GM23248 (cell line): ENCODE results near the gene ZNF148. TPM values are rescaled to one million over a fixed set of nuclear protein-coding genes. Genes with fewer than 3 reads are reported as not detected.

Experiments used
- DNase-seq: peaks from one replicate; pipeline ENCODE4 v3.0.0-alpha.2; 2015
- H2AFZ ChIP-seq: fragments of 200-600 bp; sonication (generic); 2 replicates; pipeline ENCODE4 v1.6.1; 2016; ENCODE audit warnings: antibody characterized with exemption
- H3F3A ChIP-seq: fragments of 200-600 bp; sonication (generic); 2 replicates; pipeline ENCODE4 v1.6.1; 2016; ENCODE audit warnings: mild to moderate bottlenecking, antibody characterized with exemption, mixed run types; ENCODE audit not compliant: insufficient read depth
- H3K27ac ChIP-seq: fragments of 200-600 bp; sonication (generic); 2 replicates; pipeline ENCODE4 v1.5.1; 2016; ENCODE audit warnings: mild to moderate bottlenecking
- H3K27me3 ChIP-seq: fragments of 200-600 bp; sonication (generic); replicated peaks from 2 replicates; pipeline ENCODE4 v1.6.1; 2016; ENCODE audit warnings: mild to moderate bottlenecking; ENCODE audit not compliant: insufficient read depth
- H3K36me3 ChIP-seq: fragments of 200-600 bp; sonication (generic); 2 replicates; pipeline ENCODE4 v1.6.1; 2016; ENCODE audit warnings: low read depth, mild to moderate bottlenecking
- H3K4me1 ChIP-seq: fragments of 200-600 bp; sonication (generic); 2 replicates; pipeline ENCODE4 v1.6.1; 2016; ENCODE audit warnings: mild to moderate bottlenecking; ENCODE audit not compliant: insufficient read depth
- H3K4me2 ChIP-seq: fragments of 200-600 bp; sonication (generic); one replicate; pipeline ENCODE4 v1.6.1; 2016; ENCODE audit warnings: mild to moderate bottlenecking; ENCODE audit not compliant: unreplicated experiment
- H3K4me3 ChIP-seq: fragments of 200-600 bp; sonication (generic); 2 replicates; pipeline ENCODE4 v1.5.1; 2016; ENCODE audit warnings: mild to moderate bottlenecking
- H3K79me2 ChIP-seq: fragments of 200-600 bp; sonication (generic); 2 replicates; pipeline ENCODE4 v1.6.1; 2016; ENCODE audit warnings: mild to moderate bottlenecking; ENCODE audit not compliant: insufficient read depth
- H3K9ac ChIP-seq: fragments of 200-600 bp; sonication (generic); 2 replicates; pipeline ENCODE4 v1.6.1; 2016; ENCODE audit warnings: mild to moderate bottlenecking
- H3K9me2 ChIP-seq: fragments of 200-600 bp; sonication (generic); 2 replicates; pipeline ENCODE4 v1.6.1; 2016; ENCODE audit warnings: mixed run types, mild to moderate bottlenecking, moderate library complexity; ENCODE audit not compliant: insufficient read depth
- H3K9me3 ChIP-seq: fragments of 200-600 bp; sonication (generic); one replicate; pipeline ENCODE4 v1.6.1; 2017; ENCODE audit warnings: low read depth
- H4K20me1 ChIP-seq: fragments of 200-600 bp; sonication (generic); 2 replicates; pipeline ENCODE4 v1.6.0; 2016; ENCODE audit not compliant: insufficient read depth
- EZH2 ChIP-seq: fragments of 200-600 bp; sonication (generic); IDR thresholded peaks from 2 replicates; pipeline ENCODE4 v1.6.1; 2018; ENCODE audit warnings: antibody characterized with exemption, mild to moderate bottlenecking; ENCODE audit not compliant: insufficient read depth, poor library complexity, severe bottlenecking
- EZH2phosphoT487 ChIP-seq: fragments of 200-600 bp; sonication (generic); IDR thresholded peaks from 2 replicates; pipeline ENCODE4 v1.6.1; 2018; ENCODE audit warnings: antibody characterized with exemption, moderate library complexity, mild to moderate bottlenecking, low read depth; ENCODE audit not compliant: insufficient read depth
- WGBS, 2 experiments: methylation state at CpG; one replicate each; pipeline ENCODE4 v1.1.6; 2015 to 2017; ENCODE audit warnings: low lambda C conversion rate in 2 of 2, low coverage in 1 of 2; ENCODE audit errors: missing lambda C conversion rate in 2 of 2; 5-methylcytosine and 5-hydroxymethylcytosine counted together
- in situ Hi-C: fragments of 300-500 bp; cut with MboI; formaldehyde crosslinking; loops from 2 replicates; pipeline ENCODE4 v1.15.0; 2020
- polyA plus RNA-seq: library from polyadenylated mRNA; unstranded; fragments of >200 nt; fragmentation: Nextera tagmentation; extraction: Ambion mirVana; gene quantifications from 2 replicates; pipeline ENCODE4 v1.2.1, GENCODE V29; 2016
- total RNA-seq: library from RNA; depleted of rRNA; stranded (reverse); fragments of >200 nt; shearing (Covaris generic); gene quantifications from 2 replicates; pipeline ENCODE4 v1.2.3, GENCODE V29; 2014

Gene ZNF148
- total and polyA plus RNA-seq, 2 experiments from 2014 or later = 33.1 to 50.3 TPM

DNA sequence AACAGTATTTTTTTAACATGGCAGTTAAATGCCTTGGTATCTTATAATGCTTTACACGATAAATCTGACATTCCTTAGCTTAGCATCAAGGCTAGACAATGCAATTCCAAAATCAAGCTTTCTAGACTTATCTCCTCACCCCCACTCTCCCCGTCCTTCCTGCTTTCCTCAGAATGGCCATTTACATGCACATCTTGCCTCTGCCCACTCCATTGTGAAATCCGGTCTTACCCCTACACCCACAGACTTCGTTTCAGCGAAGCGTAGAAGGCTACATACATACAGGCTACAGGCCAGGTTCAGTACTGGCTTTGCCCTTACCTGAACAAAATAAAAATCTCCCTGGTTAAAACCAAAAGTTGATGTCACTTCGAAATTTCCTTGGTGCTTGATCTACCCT lies 104.0 kb downstream of the ZNF148 start:
- Histone ChIP-seq H3K36me3 (peaks cover 33% of the 10 kb centered on the region; the same call in 1 of the 2 replicates), H2AFZ (no peak overlapping the region), H3K4me2 (no peak overlapping the region), H3F3A (no peaks in the 10 kb centered on the region), H3K9ac (no peak overlapping the region), H3K9me3 (no peaks in the 10 kb centered on the region), H3K27me3 (no peaks in the 10 kb centered on the region), H4K20me1 (no peaks in the 10 kb centered on the region), H3K4me1 (no peaks in the 10 kb centered on the region), H3K27ac (no peak overlapping the region), H3K4me3 (no peak overlapping the region), H3K9me2 (no peaks in the 10 kb centered on the region), H3K79me2 (peaks cover 58% of the 10 kb centered on the region)
- in situ Hi-C loops = no loop called here
- TF ChIP-seq EZH2phosphoT487 (no peak), EZH2 (no peak)
- 85% methylated on average over 7 of the region's 7 CpGs for whole genome bisulfite sequencing, 2 experiments
- no peak for DNase-seq

DNA sequence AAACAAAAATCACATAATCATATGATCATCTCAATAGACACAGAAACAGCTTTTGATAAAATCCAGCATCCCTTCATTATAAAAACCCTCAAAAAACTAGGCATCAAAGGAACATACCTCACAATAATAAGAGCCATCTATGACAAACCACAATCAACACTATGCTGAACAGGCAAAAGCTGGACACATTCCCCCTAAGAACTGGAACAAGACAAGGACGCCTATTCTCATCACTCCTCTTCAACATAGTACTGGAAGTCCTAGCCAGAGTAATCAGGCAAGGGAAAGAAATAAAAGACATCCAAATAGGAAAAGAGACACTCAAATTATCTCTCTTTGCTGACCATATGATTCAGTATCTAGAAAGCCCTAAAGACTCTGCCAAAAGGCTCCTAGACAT lies 107.7 kb downstream of the ZNF148 start:
- Histone ChIP-seq H3K4me2 (no peak overlapping the region), H3K79me2 (peaks cover 59% of the 10 kb centered on the region), H4K20me1 (no peaks in the 10 kb centered on the region), H3K4me3 (no peak overlapping the region), H3K9ac (no peak overlapping the region), H3K27me3 (no peaks in the 10 kb centered on the region), H3K9me2 (no peaks in the 10 kb centered on the region), H3K4me1 (no peaks in the 10 kb centered on the region), H2AFZ (no peak overlapping the region), H3K27ac (no peak overlapping the region), H3K36me3 (peaks cover 23% of the 10 kb centered on the region; the same call in 1 of the 2 replicates), H3F3A (0 out of 2 replicates have a peak, but pooled peaks cover 6% of the 10 kb centered on the region), H3K9me3 (no peaks in the 10 kb centered on the region)
- TF ChIP-seq EZH2 = no peak
- TF ChIP-seq EZH2phosphoT487 = no peak
- in situ Hi-C loops = no loop called here
- WGBS, 2 experiments = 94% methylated on average over 1 of the region's 1 CpG
- DNase-seq = no peak

DNA sequence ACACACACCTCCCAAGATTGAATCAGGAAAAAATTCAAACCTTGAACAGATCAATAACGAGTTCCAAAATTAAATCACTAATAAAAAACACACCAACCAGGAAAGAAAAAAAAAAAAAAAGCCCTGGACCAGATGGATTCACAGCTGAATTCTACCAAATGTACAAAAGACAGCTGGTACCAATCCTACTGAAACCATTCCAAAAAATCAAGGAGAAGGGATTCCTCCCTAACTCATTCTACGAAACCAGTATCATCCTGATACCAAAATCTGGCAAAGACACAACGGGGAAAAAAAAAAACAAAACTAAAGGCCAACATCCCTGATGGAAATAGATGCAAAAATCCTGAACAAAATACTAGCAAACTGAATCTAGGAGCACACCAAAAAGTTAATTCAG lies 108.2 kb downstream of the ZNF148 start:
- WGBS, 2 experiments = 48 to 55% methylated on average over 3 of the region's 3 CpGs
- Histone ChIP-seq H3K4me1 (no peaks in the 10 kb centered on the region), H3K27ac (no peak overlapping the region), H3K4me2 (no peak overlapping the region), H3K36me3 (peaks cover 20% of the 10 kb centered on the region; the same call in 1 of the 2 replicates), H3K9ac (no peak overlapping the region), H4K20me1 (no peaks in the 10 kb centered on the region), H2AFZ (no peak overlapping the region), H3K9me2 (no peaks in the 10 kb centered on the region), H3F3A (peaks cover 11% of the 10 kb centered on the region; the same call in 1 of the 2 replicates), H3K27me3 (no peaks in the 10 kb centered on the region), H3K4me3 (no peak overlapping the region), H3K9me3 (no peaks in the 10 kb centered on the region), H3K79me2 (peaks cover 59% of the 10 kb centered on the region)
- in situ Hi-C loops = no loop called here
- DNase-seq = no peak
- no peak for TF ChIP-seq EZH2phosphoT487
- TF ChIP-seq EZH2 = no peak

DNA sequence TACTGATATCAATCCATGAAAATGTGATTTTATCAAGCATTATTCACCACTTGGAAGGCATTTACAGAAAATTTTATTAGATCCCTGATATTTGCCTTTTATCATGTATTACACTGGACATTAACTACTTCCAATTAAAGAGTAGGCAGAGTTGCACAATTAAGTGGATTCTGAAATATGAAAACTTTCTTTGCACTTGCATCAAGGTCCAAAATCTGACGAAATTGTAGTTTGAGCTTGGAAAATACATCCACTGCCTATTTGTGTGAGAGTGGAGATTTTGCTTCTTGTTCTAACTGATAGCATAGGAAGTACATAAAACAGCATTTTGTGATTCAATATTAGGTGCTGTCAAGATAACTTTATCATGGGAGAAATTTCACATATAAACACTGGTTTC lies 113.0 kb downstream of the ZNF148 start:
- TF ChIP-seq EZH2phosphoT487 = no peak
- TF ChIP-seq EZH2 = no peak
- DNase-seq = no peak
- 97 to 98% methylated on average over 1 of the region's 1 CpG for WGBS, 2 experiments

DNA sequence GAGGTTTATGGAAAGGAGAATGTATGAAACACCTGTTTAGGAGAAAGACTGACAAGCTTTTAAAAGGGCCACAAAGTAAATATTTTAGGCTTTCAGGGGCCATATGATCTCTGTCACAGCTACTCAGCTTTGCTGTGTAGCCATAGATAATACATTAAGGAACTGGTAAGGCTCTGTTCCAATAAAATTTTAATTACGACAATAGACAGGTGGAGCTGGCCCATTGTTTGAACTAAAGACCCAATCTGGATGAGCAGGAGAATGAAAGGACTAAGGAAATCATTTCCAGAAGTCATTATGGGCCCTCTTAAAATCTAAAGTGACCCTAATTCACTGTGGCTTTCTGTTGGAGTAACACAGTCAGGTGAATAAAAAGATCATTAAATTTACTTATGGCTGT lies 114.1 kb downstream of the ZNF148 start:
- Histone ChIP-seq H3K27ac (no peak overlapping the region), H3K4me1 (no peaks in the 10 kb centered on the region), H3K4me3 (no peak overlapping the region), H3K9ac (no peak overlapping the region), H3F3A (peaks cover 12% of the 10 kb centered on the region; the same call in 1 of the 2 replicates), H3K27me3 (no peaks in the 10 kb centered on the region), H3K9me3 (no peaks in the 10 kb centered on the region), H4K20me1 (no peaks in the 10 kb centered on the region), H3K9me2 (no peaks in the 10 kb centered on the region), H3K36me3 (peaks cover 26% of the 10 kb centered on the region; the same call in 1 of the 2 replicates), H2AFZ (no peak overlapping the region), H3K79me2 (peaks cover 45% of the 10 kb centered on the region), H3K4me2 (no peak overlapping the region)
- WGBS, 2 experiments = 92 to 96% methylated on average over 1 of the region's 1 CpG
- in situ Hi-C loops = no loop called here
- TF ChIP-seq EZH2phosphoT487 (no peak), EZH2 (no peak)
- no peak for DNase-seq

More for the DNA sequence above, 113.0 kb downstream of the ZNF148 start:
- H3K79me2 ChIP-seq = peaks cover 56% of the 10 kb centered on the region
- H3K9me3 ChIP-seq = no peaks in the 10 kb centered on the region
- no peaks in the 10 kb centered on the region for H3K9me2 ChIP-seq
- H3K4me2 ChIP-seq = no peak overlapping the region
- H4K20me1 ChIP-seq = no peaks in the 10 kb centered on the region
- H3F3A ChIP-seq = peaks cover 12% of the 10 kb centered on the region; the same call in 1 of the 2 replicates
- no peaks in the 10 kb centered on the region for H3K27me3 ChIP-seq
- peaks cover 18% of the 10 kb centered on the region; the same call in 1 of the 2 replicates for H3K36me3 ChIP-seq
- H3K27ac ChIP-seq = no peak overlapping the region
- no peak overlapping the region for H3K9ac ChIP-seq
- in situ Hi-C loops = no loop called here
- no peak overlapping the region for H2AFZ ChIP-seq
- H3K4me1 ChIP-seq = no peaks in the 10 kb centered on the region
- no peak overlapping the region for H3K4me3 ChIP-seq
